ENCODE results near the gene MALRD1.

- no peak for TF ChIP-seq CTCF (IDR thresholded peaks at IDR 0.05)
- no peak for TF ChIP-seq POLR2A (IDR thresholded peaks at IDR 0.05)
- no peak for TF ChIP-seq POLR2AphosphoS5 (IDR thresholded peaks at IDR 0.05)
These were observed 1.9 kb upstream of the MALRD1 start for GRCh38 chr10:19046679-19047078.
